MM.1S (cell line): ENCODE results near the gene TNFSF8.

Experiments
- DNase-seq: peaks from one replicate; pipeline ENCODE4 v3.0.0-alpha.2; 2015
- H2AFZ ChIP-seq: fragments of 300-600 bp; sonication (generic); 2 replicates; pipeline ENCODE4 v1.6.0; 2016; ENCODE audit warnings: antibody characterized with exemption, low read length
- H3F3A ChIP-seq: fragments of 300-600 bp; sonication (generic); 2 replicates; pipeline ENCODE4 v1.6.1; 2016; ENCODE audit warnings: mild to moderate bottlenecking, antibody characterized with exemption, low read length, moderate library complexity, mixed read lengths; ENCODE audit not compliant: insufficient read depth
- H3K27ac ChIP-seq: fragments of 300-600 bp; sonication (generic); 2 replicates; pipeline ENCODE4 v1.5.1; 2016; ENCODE audit warnings: mild to moderate bottlenecking, low read length
- H3K27me3 ChIP-seq: fragments of 300-600 bp; sonication (generic); replicated peaks from 2 replicates; pipeline ENCODE4 v1.6.0; 2016; ENCODE audit warnings: low read length; ENCODE audit not compliant: insufficient read depth
- H3K36me3 ChIP-seq: fragments of 300-600 bp; sonication (generic); replicated peaks from 2 replicates; pipeline ENCODE4 v1.6.1; 2016; ENCODE audit warnings: mild to moderate bottlenecking, low read length, mixed read lengths; ENCODE audit not compliant: insufficient read depth
- H3K4me1 ChIP-seq: fragments of 300-600 bp; sonication (generic); 2 replicates; pipeline ENCODE4 v1.6.1; 2016; ENCODE audit warnings: low read length, mixed read lengths
- H3K4me2 ChIP-seq: fragments of 300-600 bp; sonication (generic); 2 replicates; pipeline ENCODE4 v1.6.0; 2016; ENCODE audit warnings: low read depth, low read length
- H3K4me3 ChIP-seq: fragments of 300-600 bp; sonication (generic); 2 replicates; pipeline ENCODE4 v1.5.1; 2016; ENCODE audit warnings: low read length, mixed read lengths
- H3K79me2 ChIP-seq: fragments of 300-600 bp; sonication (generic); 2 replicates; pipeline ENCODE4 v1.6.1; 2016; ENCODE audit warnings: mixed run types, low read length, mixed read lengths
- H3K9ac ChIP-seq: fragments of 300-600 bp; sonication (generic); 2 replicates; pipeline ENCODE4 v1.6.1; 2016; ENCODE audit warnings: low read length, mixed read lengths
- H3K9me2 ChIP-seq: fragments of 300-600 bp; sonication (generic); replicated peaks from 2 replicates; pipeline ENCODE4 v1.6.1; 2016; ENCODE audit warnings: mild to moderate bottlenecking, low read length, mixed read lengths; ENCODE audit not compliant: insufficient read depth
- H3K9me3 ChIP-seq: fragments of 300-600 bp; sonication (generic); replicated peaks from 2 replicates; pipeline ENCODE4 v1.6.1; 2016; ENCODE audit warnings: mild to moderate bottlenecking, low read length, mixed read lengths; ENCODE audit not compliant: insufficient read depth
- H4K20me1 ChIP-seq: fragments of 300-600 bp; sonication (generic); 2 replicates; pipeline ENCODE4 v1.6.1; 2016; ENCODE audit warnings: mild to moderate bottlenecking, low read length, moderate library complexity, mixed read lengths; ENCODE audit not compliant: insufficient read depth
- CTCF ChIP-seq: fragments of 300-600 bp; sonication (generic); IDR thresholded peaks from 2 replicates; pipeline ENCODE4 v1.5.1; 2016; ENCODE audit warnings: antibody characterized with exemption, low read length, mixed read lengths
- EZH2 ChIP-seq: fragments of 300-600 bp; sonication (generic); optimal IDR thresholded peaks from 2 replicates; pipeline ENCODE3; 2017; ENCODE audit warnings: low read depth, mild to moderate bottlenecking, antibody characterized with exemption, low read length, mixed read lengths
- EZH2phosphoT487 ChIP-seq: fragments of 300-600 bp; sonication (generic); IDR thresholded peaks from 2 replicates; pipeline ENCODE4 v1.6.1; 2018; ENCODE audit warnings: antibody characterized with exemption, low read length

Gene TNFSF8

GRCh38 chr9:114923918-114924317 lies 6.5 kb downstream of the TNFSF8 start:
- DNase-seq, result no peak
- no peak overlapping the region for H3K27ac ChIP-seq
- H3K9me2 ChIP-seq, result no peaks in the 10 kb centered on the region
- H3K4me2 ChIP-seq, result no peak overlapping the region
- no peak overlapping the region for H2AFZ ChIP-seq
- no peak overlapping the region for H3K4me3 ChIP-seq
- peaks cover 20% of the 10 kb centered on the region for H3K27me3 ChIP-seq
- H4K20me1 ChIP-seq, result no peaks in the 10 kb centered on the region
- H3K4me1 ChIP-seq, result peaks cover 30% of the 10 kb centered on the region
- no peaks in the 10 kb centered on the region for H3K36me3 ChIP-seq
- H3K79me2 ChIP-seq, result no peaks in the 10 kb centered on the region
- peaks cover 8% of the 10 kb centered on the region for H3F3A ChIP-seq
- TF ChIP-seq EZH2phosphoT487, result no peak
- no peak for TF ChIP-seq CTCF
- no peak for TF ChIP-seq EZH2
- H3K9ac ChIP-seq, result no peak overlapping the region
- no peaks in the 10 kb centered on the region for H3K9me3 ChIP-seq

GRCh38 chr9:114921171-114921570 lies 9.2 kb downstream of the TNFSF8 start:
- no peak for DNase-seq
- Histone ChIP-seq H3K27ac (no peak overlapping the region), H3K9ac (no peak overlapping the region), H3F3A (peaks cover 6% of the 10 kb centered on the region), H3K4me1 (peaks cover 23% of the 10 kb centered on the region), H3K36me3 (no peaks in the 10 kb centered on the region), H2AFZ (no peak overlapping the region), H3K79me2 (no peaks in the 10 kb centered on the region), H3K9me3 (no peaks in the 10 kb centered on the region), H3K9me2 (no peaks in the 10 kb centered on the region), H3K27me3 (peaks cover 20% of the 10 kb centered on the region), H3K4me2 (no peak overlapping the region), H4K20me1 (no peaks in the 10 kb centered on the region), H3K4me3 (no peak overlapping the region)
- TF ChIP-seq EZH2phosphoT487, result no peak
- TF ChIP-seq CTCF, result no peak
- no peak for TF ChIP-seq EZH2

- no peak for TF ChIP-seq EZH2phosphoT487
- TF ChIP-seq CTCF, result no peak
- no peak for TF ChIP-seq EZH2
- Histone ChIP-seq H3K9me3 (no peaks in the 10 kb centered on the region), H4K20me1 (no peaks in the 10 kb centered on the region), H3K4me2 (no peak overlapping the region), H3K9me2 (no peaks in the 10 kb centered on the region), H3K79me2 (no peaks in the 10 kb centered on the region), H3K4me3 (no peak overlapping the region), H2AFZ (no peak overlapping the region), H3K27me3 (peaks cover 20% of the 10 kb centered on the region), H3K9ac (no peak overlapping the region), H3K4me1 (peaks cover 15% of the 10 kb centered on the region), H3K36me3 (no peaks in the 10 kb centered on the region), H3K27ac (no peak overlapping the region), H3F3A (peaks cover 2% of the 10 kb centered on the region)
- DNase-seq, result no peak
Observed at GRCh38 chr9:114919611-114920010, 10.8 kb downstream of the TNFSF8 start.
